H1 (cell line): ENCODE data around the gene DDX1. TPM values are rescaled to one million over a fixed set of nuclear protein-coding genes. Genes with fewer than 3 reads are reported as not detected.
"Not testable (repeated sequence)": the region's sequence is repeated elsewhere in the genome, so short reads cannot be mapped to it uniquely, and the experiment has no call there.

ENCODE experiments used
- CTCF ChIA-PET: fragments of 300-600 bp; sonication (Branson Sonifier 250); formaldehyde crosslinking; loops from one replicate; lab custom pipeline; 2021; ENCODE audit not compliant: partially characterized antibody; lab: Charles Lee
- POLR2A ChIA-PET: fragments of 300-600 bp; sonication (Branson Sonifier 250); formaldehyde crosslinking; loops from one replicate; lab custom pipeline; 2021; ENCODE audit warnings: inconsistent platforms; ENCODE audit not compliant: partially characterized antibody; lab: Charles Lee
- DNase-seq, 2 experiments: peaks; one replicate each; pipeline versions ENCODE4 v3.0.0 to v3.0.0-alpha.2; 2010 to 2022; ENCODE audit warnings: low spot score in 2 of 2, low read depth in 1 of 2, mixed read lengths in 1 of 2
- FAIRE-seq: peaks from 2 replicates; lab custom pipeline; 2011; peaks lifted over from hg19 to GRCh38; lab: Jason Lieb, UNC
- H2AFZ ChIP-seq: 2 replicates; pipeline ENCODE4 v1.8.1; 2012; ENCODE audit warnings: low read length, inconsistent platforms
- H2AK5ac ChIP-seq: 2 replicates; pipeline ENCODE4 v1.6.1; 2013; ENCODE audit warnings: low read depth, low read length
- H2BK120ac ChIP-seq: replicated peaks from 2 replicates; pipeline ENCODE3; 2013; ENCODE audit warnings: low read depth, low read length, inconsistent platforms
- H2BK12ac ChIP-seq: 2 replicates; pipeline ENCODE4 v1.6.1; 2013; ENCODE audit warnings: low read depth, low read length
- H2BK15ac ChIP-seq: 2 replicates; pipeline ENCODE4 v1.6.1; 2013; ENCODE audit warnings: low read length
- H2BK20ac ChIP-seq: 2 replicates; pipeline ENCODE4 v1.6.1; 2013; ENCODE audit warnings: low read length
- H2BK5ac ChIP-seq: 2 replicates; pipeline ENCODE4 v1.6.1; 2013; ENCODE audit warnings: low read depth, low read length
- H3K14ac ChIP-seq: 2 replicates; pipeline ENCODE4 v1.6.1; 2013; ENCODE audit warnings: inconsistent platforms; ENCODE audit not compliant: insufficient read length
- H3K18ac ChIP-seq: 2 replicates; pipeline ENCODE4 v1.6.1; 2013; ENCODE audit warnings: low read length; ENCODE audit errors: extremely low read depth
- H3K23ac ChIP-seq: 2 replicates; pipeline ENCODE4 v1.6.1; 2013; ENCODE audit warnings: inconsistent platforms; ENCODE audit not compliant: insufficient read length
- H3K23me2 ChIP-seq: 2 replicates; pipeline ENCODE4 v1.6.1; 2013; ENCODE audit warnings: low read depth, low read length
- H3K27ac ChIP-seq: 2 replicates; pipeline ENCODE4 v1.6.1; 2011; ENCODE audit warnings: low read depth, low read length, inconsistent platforms
- H3K27me3 ChIP-seq, 4 experiments: replicated peaks in 1 of 4; 1 replicate in 1 of 4; 2 replicates in 3 of 4; pipeline versions ENCODE4 v1.6.1 to v1.8.1; 2011 to 2013; ENCODE audit warnings: low read length in 3 of 4, mild to moderate bottlenecking in 3 of 4, inconsistent platforms in 2 of 4, mixed read lengths in 2 of 4, moderate library complexity in 1 of 4; ENCODE audit not compliant: control insufficient read depth in 3 of 4, insufficient read depth in 3 of 4; ENCODE audit errors: extremely low read depth in 1 of 4
- H3K36me3 ChIP-seq, 4 experiments: 2 replicates each; pipeline versions ENCODE4 v1.6.1 to v1.8.1; 2011 to 2013; ENCODE audit warnings: mild to moderate bottlenecking in 4 of 4, low read length in 3 of 4, moderate library complexity in 2 of 4, control low read depth in 1 of 4, inconsistent platforms in 1 of 4; ENCODE audit not compliant: insufficient read depth in 4 of 4, control insufficient read depth in 2 of 4
- H3K4ac ChIP-seq: replicated peaks from 2 replicates; pipeline ENCODE3; 2013; ENCODE audit warnings: low read length, low read depth, mixed read lengths, inconsistent platforms; ENCODE audit not compliant: insufficient read length
- H3K4me1 ChIP-seq, 4 experiments: replicated peaks in 1 of 4; 1 replicate in 1 of 4; 2 replicates in 3 of 4; pipeline versions ENCODE4 v1.6.1 to v1.8.1; 2011 to 2013; ENCODE audit warnings: low read length in 3 of 4, inconsistent platforms in 2 of 4, mixed read lengths in 1 of 4; ENCODE audit not compliant: insufficient read depth in 4 of 4, control insufficient read depth in 3 of 4
- H3K4me2 ChIP-seq, 2 experiments: 2 replicates each; pipeline versions ENCODE4 v1.6.1 to v1.8.1; 2011 to 2013; ENCODE audit warnings: low read depth in 2 of 2, low read length in 2 of 2, control low read depth in 1 of 2, inconsistent platforms in 1 of 2, mild to moderate bottlenecking in 1 of 2; ENCODE audit not compliant: insufficient read depth in 1 of 2
- H3K4me3 ChIP-seq, 4 experiments: fragments of 200-600, 300-600 bp in 1 of 4; sonication (generic), shearing (Covaris generic), sonication (Bioruptor Twin) in 1 of 4; 2 replicates each; pipeline versions ENCODE4 v1.5.1 to v1.8.1; 2011 to 2016; ENCODE audit warnings: low read length in 4 of 4, low read depth in 3 of 4, control low read depth in 2 of 4, inconsistent platforms in 2 of 4, mild to moderate bottlenecking in 2 of 4, mixed read lengths in 1 of 4, moderate library complexity in 1 of 4; ENCODE audit not compliant: insufficient read depth in 2 of 4; ENCODE audit errors: extremely low read depth in 1 of 4
- H3K56ac ChIP-seq: replicated peaks from 2 replicates; pipeline ENCODE3; 2013; ENCODE audit warnings: low read depth, mild to moderate bottlenecking, mixed read lengths, low read length, inconsistent platforms; ENCODE audit not compliant: insufficient read length
- H3K79me1 ChIP-seq: 2 replicates; pipeline ENCODE4 v1.6.1; 2013; ENCODE audit warnings: low read depth, low read length, control low read depth
- H3K79me2 ChIP-seq, 2 experiments: 2 replicates each; pipeline versions ENCODE4 v1.6.1 to v1.8.1; 2012 to 2013; ENCODE audit warnings: low read length in 2 of 2, mild to moderate bottlenecking in 2 of 2, inconsistent platforms in 1 of 2; ENCODE audit not compliant: insufficient read depth in 2 of 2, control insufficient read depth in 1 of 2
- H3K9ac ChIP-seq, 4 experiments: replicated peaks in 1 of 4; 1 replicate in 1 of 4; 2 replicates in 3 of 4; pipeline versions ENCODE4 v1.6.1 to v1.8.1; 2011 to 2013; ENCODE audit warnings: low read depth in 3 of 4, low read length in 3 of 4, control low read depth in 2 of 4, mild to moderate bottlenecking in 2 of 4, moderate library complexity in 2 of 4, inconsistent platforms in 1 of 4; ENCODE audit errors: extremely low read depth in 1 of 4
- H3K9me3 ChIP-seq, 2 experiments: 2 replicates each; pipeline versions ENCODE4 v1.6.1 to v1.8.1; 2012 to 2013; ENCODE audit warnings: mild to moderate bottlenecking in 2 of 2, moderate library complexity in 2 of 2, control low read depth in 1 of 2, inconsistent platforms in 1 of 2, low read depth in 1 of 2, low read length in 1 of 2, mixed read lengths in 1 of 2; ENCODE audit not compliant: insufficient read depth in 2 of 2
- H4K20me1 ChIP-seq, 2 experiments: replicated peaks in 1 of 2; 2 replicates each; pipeline versions ENCODE3 to v1.8.1; 2011 to 2013; ENCODE audit warnings: inconsistent platforms in 2 of 2, low read length in 2 of 2, mild to moderate bottlenecking in 1 of 2; ENCODE audit not compliant: insufficient read depth in 2 of 2, control insufficient read depth in 1 of 2
- H4K5ac ChIP-seq: 2 replicates; pipeline ENCODE4 v1.6.1; 2013; ENCODE audit warnings: low read length, low read depth, mixed read lengths, inconsistent platforms; ENCODE audit not compliant: insufficient read length
- H4K8ac ChIP-seq: 2 replicates; pipeline ENCODE4 v1.8.0; 2013; ENCODE audit warnings: mild to moderate bottlenecking, moderate library complexity, low read length, inconsistent platforms; ENCODE audit not compliant: insufficient read depth; ENCODE audit errors: extremely low read depth
- H4K91ac ChIP-seq: replicated peaks from 2 replicates; pipeline ENCODE3; 2013; ENCODE audit warnings: low read length, mixed read lengths, inconsistent platforms; ENCODE audit not compliant: insufficient read length
- CTBP2 ChIP-seq: IDR thresholded peaks from 2 replicates; pipeline ENCODE4 v1.7.0; 2011; ENCODE audit warnings: borderline replicate concordance, mild to moderate bottlenecking, moderate library complexity, mixed read lengths, low read length; ENCODE audit not compliant: insufficient read depth, insufficient read length
- EGR1 ChIP-seq: IDR thresholded peaks from 2 replicates; pipeline ENCODE4 v1.6.1; 2011; ENCODE audit warnings: low read depth, low read length, borderline replicate concordance
- RXRA ChIP-seq: IDR thresholded peaks from 2 replicates; pipeline ENCODE4 v1.6.1; 2011; ENCODE audit warnings: low read depth, mild to moderate bottlenecking, low read length, moderate library complexity; ENCODE audit not compliant: insufficient read depth
- TCF12 ChIP-seq: IDR thresholded peaks from 2 replicates; pipeline ENCODE4 v1.6.1; 2011; ENCODE audit warnings: low read depth, mild to moderate bottlenecking, low read length
- WGBS, 2 experiments: shearing (Covaris generic) in 1 of 2; methylation state at CpG; one replicate each; pipeline versions ENCODE4 v1.1.6 to v1.1.7; 2013 to 2015; ENCODE audit warnings: low lambda C conversion rate in 2 of 2, mixed read lengths in 2 of 2, inconsistent platforms in 1 of 2, low coverage in 1 of 2, missing lambda C conversion rate in 1 of 2; ENCODE audit not compliant: insufficient replicate concordance in 2 of 2, insufficient coverage in 1 of 2, insufficient read length in 1 of 2; ENCODE audit errors: extremely low coverage in 1 of 2, missing lambda C conversion rate in 1 of 2; 5-methylcytosine and 5-hydroxymethylcytosine counted together
- polyA plus RNA-seq, 7 experiments: library from polyadenylated mRNA; depleted of rRNA in 3 of 7; stranded (reverse) in 5 of 7; unstranded in 2 of 7; fragments of >200 nt in 5 of 7; fragments of 200-250 nt in 2 of 7; gene quantifications; 1 replicate in 5 of 7; 2 replicates in 1 of 7; 4 replicates in 1 of 7; pipeline versions ENCODE4 v1.2.1 to v1.2.3, GENCODE V29; 2011 to 2013; ENCODE audit warnings: missing spikeins in 2 of 7, mixed read lengths in 2 of 7
- total RNA-seq: library from RNA; stranded (reverse); fragmentation: NEBNext Ultra II Directional; extraction: Animal tissue kit (Norgen Biotek cat#: 25700); gene quantifications from 2 replicates; pipeline ENCODE4 v1.2.1, GENCODE V29; 2021

DDX1 gene
- total and polyA plus RNA-seq, 2 of the 8 experiments (the other 6 are each of a cell fraction or from before 2014, with no cell fraction given): 51.1 to 161 TPM

DNA sequence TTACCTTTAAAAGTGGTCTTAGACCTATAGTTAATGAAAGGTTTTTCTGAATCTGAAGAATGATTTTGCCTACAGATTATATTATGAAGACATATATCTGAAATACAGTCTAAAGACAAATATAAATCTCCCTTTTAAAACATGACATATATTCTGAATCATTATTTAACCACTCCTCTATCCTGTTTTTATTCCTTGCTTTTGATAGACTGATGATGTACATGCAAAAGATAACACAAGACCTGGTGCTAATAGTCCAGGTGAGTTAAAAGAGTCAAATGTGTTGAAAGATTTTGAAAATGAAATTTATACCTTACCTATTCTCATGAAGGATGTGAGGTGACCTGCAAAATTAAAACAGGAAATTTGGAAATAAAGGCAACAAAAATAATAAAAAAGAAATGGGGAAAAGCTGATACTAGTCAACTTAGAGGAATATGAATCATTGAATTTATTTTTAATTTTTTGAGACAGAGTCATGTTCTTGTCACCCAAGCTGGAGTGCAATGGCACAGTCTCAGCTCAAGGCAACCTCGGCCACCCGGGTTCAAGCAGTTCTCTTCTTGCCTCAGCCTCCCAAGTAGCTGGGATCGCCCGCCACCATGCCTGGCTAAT is 29.3 kb downstream of the DDX1 start (continued):
- no peak for TF ChIP-seq EGR1
- TF ChIP-seq TCF12: no peak
- TF ChIP-seq CTBP2: no peak
- no peak for TF ChIP-seq RXRA

DNA sequence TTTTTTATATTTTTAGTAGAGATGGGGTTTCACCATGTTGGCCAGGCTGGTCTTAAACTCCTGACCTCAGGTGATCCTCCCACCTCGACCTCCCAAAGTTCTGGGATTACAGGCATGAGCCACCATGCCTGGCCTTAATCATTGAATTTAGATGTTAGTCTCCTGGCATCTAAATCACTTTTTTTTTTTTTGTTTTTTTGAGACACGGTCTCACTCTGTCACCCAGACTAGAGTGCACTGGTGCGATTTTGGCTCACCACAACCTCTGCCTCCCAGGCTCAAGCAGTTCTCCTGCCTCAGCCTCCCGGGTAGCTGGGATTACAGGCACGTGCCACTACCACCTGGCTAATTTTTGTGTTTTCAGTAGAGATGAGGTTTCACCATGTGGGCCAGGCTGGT is 29.8 kb downstream of the DDX1 start:
- H2BK20ac ChIP-seq, H2AK5ac ChIP-seq, H2BK5ac ChIP-seq, H3K4me1 ChIP-seq, H3K56ac ChIP-seq, H4K8ac ChIP-seq, H3K18ac ChIP-seq, H3K27me3 ChIP-seq, H4K91ac ChIP-seq, H3K23me2 ChIP-seq, H2BK120ac ChIP-seq, H2BK12ac ChIP-seq, H3K9me3 ChIP-seq, H3K79me2 ChIP-seq, H3K4ac ChIP-seq, H2BK15ac ChIP-seq, H2AFZ ChIP-seq, H3K27ac ChIP-seq, H3K4me3 ChIP-seq, H3K79me1 ChIP-seq, H3K4me2 ChIP-seq, H4K20me1 ChIP-seq, DNase-seq, FAIRE-seq, H3K9ac ChIP-seq, H4K5ac ChIP-seq, H3K23ac ChIP-seq, H3K14ac ChIP-seq: not testable (repeated sequence)
- POLR2A ChIA-PET: interaction anchor here (0.6 to 1.3 kb wide), 2 partner anchors 15 to 19 kb away, joined by 3 read pairs; no protein-coding TSS in a partner anchor
- CTCF ChIA-PET: interaction anchor here (0.6 to 0.7 kb wide), 2 partner anchors 17 to 1098 kb away, joined by 3 read pairs; no protein-coding TSS in a partner anchor
- H3K36me3 ChIP-seq: peaks cover 12 to 84% (median 43%) of the 10 kb centered on the region in 4 experiments
- WGBS, 2 experiments: 86% methylated on average over 4 of the region's 5 CpGs; no CpG with 5 or more reads in 1 of the 2 experiments
